GM18499 (cell line): ENCODE measurements around the gene ASPDH.

Experiments
- ATAC-seq: cut with Tn5 transposase; IDR thresholded peaks from one replicate; pipeline ENCODE4 v1.9.1; 2021; ENCODE audit warnings: moderate number of reproducible peaks; ENCODE audit not compliant: insufficient read depth, unreplicated experiment

The ASPDH gene

GRCh38 chr19:50498219-50499056, 15.3 kb downstream of the ASPDH start:
- no peak for ATAC-seq

- no peak for ATAC-seq
Observed at GRCh38 chr19:50497022-50497405, 16.7 kb downstream of the ASPDH start.

DNA sequence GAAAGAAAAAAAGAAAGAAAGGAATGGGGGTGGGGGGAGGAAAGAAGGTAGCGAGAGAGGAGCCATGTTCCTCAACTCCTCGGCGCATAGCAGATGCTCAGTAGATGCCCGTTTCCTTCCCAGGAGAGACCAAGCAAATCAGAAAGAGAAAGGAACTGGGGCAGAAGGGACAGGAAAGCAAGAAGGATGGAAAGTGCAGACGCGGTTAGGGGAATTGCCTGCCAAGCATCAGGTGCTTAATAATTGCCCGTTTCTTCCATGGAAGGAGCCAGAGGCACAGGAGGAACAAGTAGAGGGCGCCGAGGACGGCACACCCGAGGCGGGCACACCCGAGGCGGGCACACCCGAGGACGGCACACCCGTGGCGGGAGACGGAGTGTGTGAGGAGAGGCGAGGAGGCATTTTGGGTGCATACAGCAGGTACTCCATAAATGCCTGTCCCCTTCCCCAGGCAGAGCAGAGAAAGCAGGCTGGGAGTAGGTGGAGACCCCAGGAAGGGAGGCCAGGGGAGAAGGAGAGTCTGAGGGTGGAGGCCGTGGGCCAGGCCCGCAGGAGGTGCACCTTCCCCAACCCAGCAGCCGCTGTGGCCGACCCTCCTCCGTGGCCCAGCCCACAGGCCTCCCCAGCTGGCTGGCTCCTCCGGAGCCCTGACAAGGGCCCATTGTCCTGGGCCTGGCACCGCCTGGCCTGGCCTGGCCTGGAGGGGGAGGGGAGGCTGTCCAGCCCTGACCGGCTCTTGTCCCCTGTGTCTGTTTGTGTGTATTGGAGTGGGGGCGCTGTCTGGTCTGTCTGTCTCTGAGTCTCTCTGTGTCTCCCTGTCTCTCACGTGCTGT, 17.3 kb downstream of the ASPDH start:
- ATAC-seq, result no peak

DNA sequence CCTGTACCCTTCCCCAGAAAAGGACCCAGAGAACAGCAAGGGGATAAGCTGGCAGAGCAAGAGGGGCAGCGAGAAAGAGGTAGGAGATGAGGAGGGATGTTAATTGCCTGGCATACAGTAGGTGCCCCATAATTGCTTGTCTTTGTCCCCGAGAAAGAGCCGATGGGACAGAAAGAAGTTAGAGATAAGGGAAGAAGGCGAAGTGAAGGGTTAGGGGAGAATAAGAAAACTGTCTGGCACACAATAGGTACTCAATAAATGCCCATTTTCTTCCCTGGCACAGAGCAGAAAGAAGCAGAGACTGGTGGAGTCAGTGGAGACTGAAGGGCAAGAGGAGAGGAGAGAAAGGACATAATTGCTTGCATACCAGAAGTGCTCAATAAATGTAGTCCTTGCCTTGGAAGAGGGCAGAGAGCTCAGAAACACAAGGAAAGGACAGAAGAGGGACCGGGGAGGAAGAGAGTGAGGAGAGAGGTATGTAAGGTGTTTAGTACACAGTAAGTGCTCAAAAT, 18.6 kb downstream of the ASPDH start:
- ATAC-seq, result no peak

- no peak for ATAC-seq
Observed at GRCh38 chr19:50494186-50495019, 19.3 kb downstream of the ASPDH start.

DNA sequence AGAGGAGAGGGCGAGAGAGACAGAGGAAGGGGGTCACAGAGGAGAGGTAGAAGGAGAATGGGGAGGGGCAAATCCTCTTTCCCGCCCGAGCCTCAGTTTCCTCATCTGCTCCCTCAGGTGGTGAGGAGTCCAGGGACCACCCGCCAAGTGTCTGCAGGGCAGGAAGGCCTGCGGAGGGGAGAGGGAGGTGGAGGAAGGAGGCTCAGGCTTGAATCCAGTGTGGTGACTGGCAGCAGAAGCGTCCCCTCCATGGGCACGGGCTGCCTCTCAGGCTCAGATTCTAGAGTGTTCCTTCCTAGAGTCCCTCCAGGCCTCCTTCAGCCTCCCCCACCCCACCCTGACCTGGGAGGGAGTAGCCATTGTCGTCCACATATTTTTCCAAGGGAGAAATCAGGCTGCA, 20.5 kb downstream of the ASPDH start:
- no peak for ATAC-seq

DNA sequence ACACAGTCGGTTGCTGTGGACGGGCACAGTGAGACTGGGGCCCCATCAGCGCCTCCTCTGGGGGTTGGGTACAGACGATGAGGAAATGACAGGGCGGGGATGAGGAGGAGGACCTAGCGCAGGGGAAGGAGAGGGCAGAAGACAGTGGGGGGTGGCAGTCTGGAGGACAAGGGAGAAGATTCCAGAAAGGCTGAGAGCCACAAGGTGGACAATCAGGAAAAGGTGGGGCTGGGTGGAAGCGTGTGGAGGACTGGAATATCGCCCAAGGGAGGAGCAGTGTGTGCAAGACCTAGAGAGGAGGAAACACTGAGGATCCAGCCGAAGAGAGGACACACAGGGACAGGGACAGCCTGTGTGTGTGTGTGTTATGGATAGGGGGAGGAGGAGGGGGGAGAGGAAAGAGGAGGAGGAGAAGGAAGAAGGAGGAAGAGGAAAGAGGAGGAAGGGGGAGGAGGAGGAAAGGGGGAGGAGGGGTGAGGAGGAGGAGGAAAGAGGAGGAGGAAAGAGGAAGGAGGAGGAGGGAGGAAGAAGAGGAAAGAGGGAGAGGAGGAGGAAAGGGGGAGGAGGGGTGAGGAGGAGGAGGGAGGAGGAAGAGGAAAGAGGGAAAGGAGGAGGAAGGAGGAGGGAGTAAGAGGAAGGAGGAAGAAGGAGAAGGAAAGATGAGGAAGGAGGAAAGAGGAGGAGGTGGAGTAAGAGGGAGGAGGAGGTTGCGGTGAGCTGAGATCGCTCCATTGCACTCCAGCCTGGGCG, 21.2 kb downstream of the ASPDH start:
- ATAC-seq, result no peak

- no peak for ATAC-seq
Observed at GRCh38 chr19:50490991-50491472, 22.7 kb downstream of the ASPDH start.

DNA sequence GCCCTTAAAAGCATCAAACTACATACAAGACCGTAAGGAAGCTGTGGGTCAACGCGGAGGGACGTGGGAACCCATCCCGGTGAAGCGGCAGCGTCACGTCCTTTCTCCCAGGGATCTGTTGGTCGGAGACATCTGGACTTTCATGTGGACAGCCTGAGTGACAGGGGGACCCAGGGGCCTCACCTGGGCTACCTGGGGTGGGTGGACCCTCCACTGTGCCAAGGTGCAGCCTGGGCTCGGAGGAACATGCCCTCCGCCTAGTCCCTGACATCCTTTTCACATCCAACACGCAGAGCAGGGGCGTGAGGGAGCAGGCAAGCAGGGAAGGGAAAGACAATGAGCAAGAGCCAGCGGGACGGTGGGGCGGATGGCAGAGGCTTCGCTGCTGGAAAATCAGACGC, 23.3 kb downstream of the ASPDH start:
- no peak for ATAC-seq

DNA sequence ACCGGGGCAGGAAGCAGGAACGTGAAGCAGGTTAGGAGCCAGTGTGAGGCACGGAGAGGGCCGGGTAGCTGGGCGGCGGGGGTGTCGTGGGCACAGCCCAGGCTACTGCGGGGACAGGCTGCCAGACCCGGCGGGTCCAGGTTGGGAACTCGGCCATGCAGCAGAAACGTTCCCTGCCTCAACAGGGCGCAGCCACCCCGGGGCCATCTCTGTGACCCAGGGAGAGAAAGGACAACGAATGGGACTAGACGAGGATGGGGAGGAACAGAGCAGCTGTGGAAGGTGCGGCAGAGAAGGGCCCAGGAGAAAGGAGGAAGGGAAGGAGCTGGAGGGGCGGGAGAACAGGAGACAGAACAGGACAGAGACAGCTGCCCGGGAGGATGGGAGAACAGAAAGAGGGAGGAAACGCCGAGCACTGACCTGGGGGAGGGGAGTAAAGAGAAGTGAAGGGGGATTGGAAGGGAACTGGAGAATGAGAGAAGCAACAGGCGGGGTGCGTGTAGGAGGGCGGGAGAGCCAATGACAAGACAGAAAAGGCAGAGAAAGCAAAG, 24.2 kb downstream of the ASPDH start:
- no peak for ATAC-seq

- no peak for ATAC-seq
Observed at GRCh38 chr19:50488389-50489194, 25.1 kb downstream of the ASPDH start.

- ATAC-seq, result no peak
Observed at GRCh38 chr19:50486823-50487515, 26.7 kb downstream of the ASPDH start.

- ATAC-seq, result no peak
Observed at GRCh38 chr19:50485284-50485955, 28.3 kb downstream of the ASPDH start.

DNA sequence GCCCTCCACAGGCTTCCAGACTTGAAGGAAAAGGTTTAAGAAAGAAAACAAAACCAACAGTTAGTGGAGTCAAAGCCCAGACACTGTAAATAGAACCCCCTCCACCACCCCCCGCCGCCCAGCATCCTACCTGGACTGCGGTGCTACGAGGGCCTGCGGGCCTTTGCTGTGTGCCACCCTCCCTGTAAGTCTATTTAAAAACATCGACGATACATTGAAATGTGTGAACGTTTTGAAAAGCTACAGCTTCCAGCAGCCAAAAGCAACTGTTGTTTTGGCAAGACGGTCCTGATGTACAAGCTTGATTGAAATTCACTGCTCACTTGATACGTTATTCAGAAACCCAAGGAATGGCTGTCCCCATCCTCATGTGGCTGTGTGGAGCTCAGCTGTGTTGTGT, 30.8 kb downstream of the ASPDH start:
- ATAC-seq, result no peak

- ATAC-seq, result no peak
Observed at GRCh38 chr19:50482271-50482855, 31.4 kb downstream of the ASPDH start.

DNA sequence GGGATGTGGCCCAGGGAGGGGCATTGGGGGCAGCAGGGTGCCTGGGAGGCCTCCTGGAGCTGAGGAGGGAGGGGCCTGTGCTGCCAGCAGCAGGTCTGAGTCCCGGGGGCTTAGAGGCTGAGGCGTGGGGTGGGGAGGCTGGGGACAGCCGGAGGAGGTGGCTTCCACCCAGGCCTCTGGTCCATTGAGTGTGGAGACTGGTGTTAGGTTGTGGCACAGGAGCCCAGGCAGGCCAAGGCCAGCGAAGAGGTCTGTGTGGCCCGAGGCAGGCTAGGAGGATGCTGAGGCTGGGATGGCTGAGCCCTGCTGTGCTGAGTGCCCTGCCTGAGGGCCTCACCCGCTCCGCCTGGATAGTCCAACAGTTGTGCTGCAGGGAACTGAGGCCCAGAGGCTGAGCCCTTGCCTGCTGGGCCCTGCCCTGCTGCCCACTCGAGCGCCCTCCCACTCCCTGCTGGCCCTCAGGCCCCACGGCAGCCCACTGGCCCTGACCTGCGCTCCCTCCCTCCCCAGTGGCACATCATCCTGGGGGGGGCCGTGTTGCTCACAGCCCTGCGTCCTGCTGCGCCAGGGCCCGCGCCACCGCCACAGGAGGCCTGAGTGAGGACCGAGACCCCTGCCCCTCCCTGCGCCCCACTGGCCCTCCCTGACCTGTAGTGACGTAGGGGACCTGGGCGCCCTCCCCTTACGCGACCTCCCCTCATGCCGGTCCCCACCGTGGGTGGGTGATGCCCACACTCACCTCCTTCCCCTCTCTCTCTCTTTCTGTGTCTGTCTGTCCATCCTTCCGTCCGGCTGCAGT, 32.2 kb downstream of the ASPDH start:
- no peak for ATAC-seq
